GM23338 (cell line): ENCODE data around the gene GRID1.

Experiments
- CREB1 ChIP-seq: fragments of 250-450 bp; sonication (Bioruptor Pico); IDR thresholded peaks from 2 replicates; pipeline ENCODE4 v1.5.0; 2020; ENCODE audit warnings: low read depth, mild to moderate bottlenecking, moderate library complexity
- CTCF ChIP-seq, 2 experiments: fragments of 200-600 bp in 1 of 2; sonication (generic) in 1 of 2; conservative IDR thresholded peaks; 2 replicates each; pipeline versions ENCODE4 v1.5.1 to v1.6.1; 2016 to 2017; ENCODE audit warnings: antibody characterized with exemption in 2 of 2, low read depth in 2 of 2, mild to moderate bottlenecking in 2 of 2, moderate library complexity in 1 of 2
- EZH2 ChIP-seq: fragments of 200-600 bp; sonication (generic); IDR thresholded peaks from one replicate; pipeline ENCODE4 v1.8.0; 2017; ENCODE audit warnings: antibody characterized with exemption, mild to moderate bottlenecking, low read depth; ENCODE audit not compliant: unreplicated experiment
- POLR2AphosphoS5 ChIP-seq: IDR thresholded peaks from 2 replicates; pipeline ENCODE4 v1.6.1; 2016; ENCODE audit warnings: antibody characterized with exemption, low read depth
- ZNF462 ChIP-seq: fragments of 250-450 bp; sonication (Bioruptor Pico); IDR thresholded peaks from 2 replicates; pipeline ENCODE4 v1.5.0; 2020; ENCODE audit warnings: mild to moderate bottlenecking, moderate library complexity
- TF ChIP-seq, protein P1 (sequence below): IDR thresholded peaks from one replicate; pipeline ENCODE4 v1.6.1; 2018; ENCODE audit warnings: antibody characterized with exemption; ENCODE audit not compliant: unreplicated experiment

GRCh38 chr10:86044029-86044428 is 322.6 kb downstream of the GRID1 start:
- TF ChIP-seq CTCF (conservative IDR thresholded peaks at IDR 0.05; ENCODE audit: low read depth in 2 of 2) (no peak), POLR2AphosphoS5 (no peak), CREB1 (CRISPR knock-in tag) (no peak), ZNF462 (CRISPR knock-in tag) (no peak), EZH2 (no peak)
- TF ChIP-seq, protein P1, sequence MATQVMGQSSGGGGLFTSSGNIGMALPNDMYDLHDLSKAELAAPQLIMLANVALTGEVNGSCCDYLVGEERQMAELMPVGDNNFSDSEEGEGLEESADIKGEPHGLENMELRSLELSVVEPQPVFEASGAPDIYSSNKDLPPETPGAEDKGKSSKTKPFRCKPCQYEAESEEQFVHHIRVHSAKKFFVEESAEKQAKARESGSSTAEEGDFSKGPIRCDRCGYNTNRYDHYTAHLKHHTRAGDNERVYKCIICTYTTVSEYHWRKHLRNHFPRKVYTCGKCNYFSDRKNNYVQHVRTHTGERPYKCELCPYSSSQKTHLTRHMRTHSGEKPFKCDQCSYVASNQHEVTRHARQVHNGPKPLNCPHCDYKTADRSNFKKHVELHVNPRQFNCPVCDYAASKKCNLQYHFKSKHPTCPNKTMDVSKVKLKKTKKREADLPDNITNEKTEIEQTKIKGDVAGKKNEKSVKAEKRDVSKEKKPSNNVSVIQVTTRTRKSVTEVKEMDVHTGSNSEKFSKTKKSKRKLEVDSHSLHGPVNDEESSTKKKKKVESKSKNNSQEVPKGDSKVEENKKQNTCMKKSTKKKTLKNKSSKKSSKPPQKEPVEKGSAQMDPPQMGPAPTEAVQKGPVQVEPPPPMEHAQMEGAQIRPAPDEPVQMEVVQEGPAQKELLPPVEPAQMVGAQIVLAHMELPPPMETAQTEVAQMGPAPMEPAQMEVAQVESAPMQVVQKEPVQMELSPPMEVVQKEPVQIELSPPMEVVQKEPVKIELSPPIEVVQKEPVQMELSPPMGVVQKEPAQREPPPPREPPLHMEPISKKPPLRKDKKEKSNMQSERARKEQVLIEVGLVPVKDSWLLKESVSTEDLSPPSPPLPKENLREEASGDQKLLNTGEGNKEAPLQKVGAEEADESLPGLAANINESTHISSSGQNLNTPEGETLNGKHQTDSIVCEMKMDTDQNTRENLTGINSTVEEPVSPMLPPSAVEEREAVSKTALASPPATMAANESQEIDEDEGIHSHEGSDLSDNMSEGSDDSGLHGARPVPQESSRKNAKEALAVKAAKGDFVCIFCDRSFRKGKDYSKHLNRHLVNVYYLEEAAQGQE: no peak
